NB4 (cell line): ENCODE measurements around the gene DISP1.

ENCODE experiments used
- DNase-seq: peaks from one replicate; pipeline ENCODE4 v3.0.0; 2010; ENCODE audit warnings: low read depth
- H3K4me3 ChIP-seq: one replicate; pipeline ENCODE4 v1.5.1; 2011; ENCODE audit warnings: mild to moderate bottlenecking, low read depth, low read length, moderate library complexity
- CTCF ChIP-seq: IDR thresholded peaks from one replicate; pipeline ENCODE4 v1.5.1; 2012; ENCODE audit warnings: low read depth, low read length
- MYC ChIP-seq: IDR thresholded peaks from 2 replicates; pipeline ENCODE4 v1.6.1; 2011; ENCODE audit warnings: low read depth, low read length
- POLR2A ChIP-seq: IDR thresholded peaks from 2 replicates; pipeline ENCODE4 v1.6.1; 2011; ENCODE audit warnings: mild to moderate bottlenecking; ENCODE audit not compliant: insufficient read length; ENCODE audit errors: extremely low read depth
- TF ChIP-seq, protein P1 (sequence below): IDR thresholded peaks from 2 replicates; pipeline ENCODE4 v1.6.1; 2011; ENCODE audit warnings: low read depth, low read length

Gene DISP1

DNA sequence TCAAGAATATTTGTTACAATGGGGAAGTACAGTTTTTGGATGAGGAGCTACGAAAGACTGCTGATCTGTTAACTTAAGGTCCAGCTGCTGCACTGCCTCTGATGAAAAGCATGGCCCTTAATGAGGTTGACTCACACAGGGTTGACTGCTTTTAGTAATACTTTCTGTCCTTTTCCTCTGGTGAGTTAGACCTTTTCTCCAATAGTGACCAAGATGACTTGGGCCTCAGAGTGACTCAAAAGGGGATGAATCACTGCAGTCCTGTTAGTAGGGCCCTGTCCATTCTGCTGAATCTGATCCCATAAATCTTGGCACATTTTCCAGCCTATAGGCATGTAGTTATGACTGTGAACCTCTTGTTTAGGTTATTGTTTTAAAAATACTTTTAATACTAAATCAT lies 2.7 kb downstream of the DISP1 start:
- peak; percentile 8 for DNase-seq
- TF ChIP-seq MYC (no peak), POLR2A (no peak), CTCF (no peak)
- TF ChIP-seq, protein P1, sequence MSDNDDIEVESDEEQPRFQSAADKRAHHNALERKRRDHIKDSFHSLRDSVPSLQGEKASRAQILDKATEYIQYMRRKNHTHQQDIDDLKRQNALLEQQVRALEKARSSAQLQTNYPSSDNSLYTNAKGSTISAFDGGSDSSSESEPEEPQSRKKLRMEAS: no peak
- no peak overlapping the region for H3K4me3 ChIP-seq

GRCh38 chr1:222818171-222818570 lies 3.3 kb downstream of the DISP1 start:
- H3K4me3 ChIP-seq: no peak overlapping the region
- DNase-seq: no peak
- TF ChIP-seq POLR2A: no peak
- no peak for TF ChIP-seq CTCF
- TF ChIP-seq MYC: no peak
- TF ChIP-seq, protein P1: no peak

DNA sequence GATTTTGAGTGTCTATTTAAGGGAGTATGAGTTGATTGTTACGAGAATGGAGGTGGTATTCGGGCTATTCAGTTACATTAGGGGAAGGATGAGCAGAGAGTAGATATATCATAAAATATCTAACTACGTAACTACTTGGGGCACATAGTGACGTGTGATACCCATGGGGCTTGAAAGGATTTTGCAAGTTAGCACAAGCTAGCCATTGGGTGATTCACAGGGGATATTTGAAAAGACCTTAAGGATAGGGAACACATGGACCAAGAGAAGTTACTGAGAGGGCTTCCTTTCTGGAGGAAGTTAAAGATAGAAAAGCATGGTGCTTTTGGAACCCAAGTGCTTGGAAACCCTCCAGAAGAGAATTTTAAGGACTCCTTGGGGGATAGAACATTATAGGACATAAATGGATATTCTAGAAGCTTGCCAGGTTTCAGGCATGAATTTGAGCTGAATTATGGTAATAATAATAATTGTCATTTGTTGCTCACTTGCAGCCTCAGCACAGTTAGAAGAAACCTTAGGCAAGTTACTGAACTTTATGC lies 5.4 kb downstream of the DISP1 start:
- no peak for TF ChIP-seq POLR2A
- no peak for TF ChIP-seq CTCF
- TF ChIP-seq, protein P1: no peak
- no peak for TF ChIP-seq MYC
- no peak overlapping the region for H3K4me3 ChIP-seq
- DNase-seq: no peak

GRCh38 chr1:222821239-222821638 lies 6.4 kb downstream of the DISP1 start:
- TF ChIP-seq CTCF (no peak), POLR2A (no peak)
- TF ChIP-seq, protein P1: no peak
- no peak for DNase-seq

DNA sequence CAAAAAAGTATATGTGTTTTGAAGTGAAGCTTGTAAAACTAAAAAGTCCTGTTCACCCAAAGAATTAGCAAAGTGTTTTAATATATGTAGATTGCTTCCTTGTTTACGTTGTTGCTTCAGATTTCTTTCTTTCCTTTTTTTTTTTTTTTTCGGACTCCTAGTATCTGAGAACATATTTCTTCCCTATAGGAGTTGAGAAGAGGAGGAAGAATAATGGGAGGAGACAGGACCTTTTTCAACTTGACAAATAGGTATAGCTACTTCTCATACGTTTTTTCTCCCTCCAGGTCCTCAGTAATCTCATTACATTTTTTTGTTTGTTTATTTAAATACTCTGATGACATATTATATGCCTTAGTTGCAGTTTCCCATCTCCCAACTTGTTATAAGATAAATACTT lies 8.9 kb downstream of the DISP1 start:
- H3K4me3 ChIP-seq: no peak overlapping the region
- no peak for DNase-seq
- TF ChIP-seq POLR2A (no peak), CTCF (no peak), MYC (no peak)
- TF ChIP-seq, protein P1: no peak

More at GRCh38 chr1:222821239-222821638, 6.4 kb downstream of the DISP1 start:
- H3K4me3 ChIP-seq: no peak overlapping the region

GRCh38 chr1:222824641-222825040 lies 9.8 kb downstream of the DISP1 start:
- TF ChIP-seq CTCF (no peak), POLR2A (no peak), MYC (no peak)
- TF ChIP-seq, protein P1: no peak
- H3K4me3 ChIP-seq: no peak overlapping the region
- DNase-seq: no peak
